AG09319 (cell line): ENCODE results near the gene HLA-DRB5.
"Not testable (repeated sequence)": the region's sequence is repeated elsewhere in the genome, so short reads cannot be mapped to it uniquely, and the experiment has no call there.

Source experiments
- DNase-seq: peaks from one replicate; pipeline ENCODE4 v3.0.0-alpha.2; 2010; ENCODE audit warnings: low read depth; ENCODE audit errors: extremely low read depth
- CTCF ChIP-seq: IDR thresholded peaks from 2 replicates; pipeline ENCODE4 v1.5.1; 2011; ENCODE audit warnings: low read depth, mild to moderate bottlenecking, inconsistent platforms, low read length, moderate library complexity

The HLA-DRB5 gene

GRCh38 chr6:32562940-32563339 lies 32.9 kb upstream of the HLA-DRB5 start:
- no peak for TF ChIP-seq CTCF

GRCh38 chr6:32559747-32560146 lies 29.7 kb upstream of the HLA-DRB5 start:
- no peak for DNase-seq
- no peak for TF ChIP-seq CTCF

More at GRCh38 chr6:32562940-32563339, 32.9 kb upstream of the HLA-DRB5 start:
- no peak for DNase-seq

- DNase-seq: no peak
- TF ChIP-seq CTCF: no peak
Observed at GRCh38 chr6:32558426-32559057, 28.5 kb upstream of the HLA-DRB5 start.

GRCh38 chr6:32554116-32554965 lies 24.3 kb upstream of the HLA-DRB5 start:
- DNase-seq: no peak
- TF ChIP-seq CTCF: no peak

GRCh38 chr6:32553037-32553742 lies 23.1 kb upstream of the HLA-DRB5 start:
- no peak for DNase-seq
- no peak for TF ChIP-seq CTCF

- TF ChIP-seq CTCF: no peak
- no peak for DNase-seq
Observed at GRCh38 chr6:32551410-32551809, 21.3 kb upstream of the HLA-DRB5 start.

GRCh38 chr6:32539839-32540238 lies 9.8 kb upstream of the HLA-DRB5 start:
- DNase-seq: no peak
- no peak for TF ChIP-seq CTCF

GRCh38 chr6:32530431-32530793 lies 325 bp upstream of the HLA-DRB5 start:
- DNase-seq: not testable (repeated sequence)
